Measurements from ENCODE around the gene LHFPL2.

The LHFPL2 gene

GRCh38 chr5:78587081-78587774, 61.3 kb downstream of the LHFPL2 start:
- peak; percentile 37 for DNase-seq (ENCODE audit: extremely low read depth, low read depth)
- no peak for TF ChIP-seq CTCF (IDR thresholded peaks at IDR 0.05; ENCODE audit: low read depth, low read length)

DNA sequence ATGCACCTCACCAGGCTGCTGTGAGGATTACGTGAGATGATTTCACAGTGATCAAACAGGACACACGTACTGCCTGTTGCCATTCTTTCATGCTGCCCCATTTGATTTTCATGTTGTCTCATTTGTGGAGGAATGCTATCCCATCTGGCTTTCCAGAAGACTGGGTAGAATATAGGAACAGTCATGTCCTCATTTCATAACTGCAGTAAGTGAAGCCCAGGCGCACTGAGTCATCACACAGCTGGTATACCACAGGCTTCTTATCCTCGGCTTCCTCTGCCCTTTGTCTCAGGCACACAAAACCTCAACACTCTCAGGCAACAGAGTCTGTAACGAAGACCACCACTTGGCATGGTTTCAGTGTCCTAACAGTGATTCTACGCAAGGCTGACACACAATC, 62.3 kb downstream of the LHFPL2 start:
- no peak for TF ChIP-seq CTCF (IDR thresholded peaks at IDR 0.05; ENCODE audit: low read depth, low read length)
- peak; percentile 90 for DNase-seq (ENCODE audit: extremely low read depth, low read depth)

DNA sequence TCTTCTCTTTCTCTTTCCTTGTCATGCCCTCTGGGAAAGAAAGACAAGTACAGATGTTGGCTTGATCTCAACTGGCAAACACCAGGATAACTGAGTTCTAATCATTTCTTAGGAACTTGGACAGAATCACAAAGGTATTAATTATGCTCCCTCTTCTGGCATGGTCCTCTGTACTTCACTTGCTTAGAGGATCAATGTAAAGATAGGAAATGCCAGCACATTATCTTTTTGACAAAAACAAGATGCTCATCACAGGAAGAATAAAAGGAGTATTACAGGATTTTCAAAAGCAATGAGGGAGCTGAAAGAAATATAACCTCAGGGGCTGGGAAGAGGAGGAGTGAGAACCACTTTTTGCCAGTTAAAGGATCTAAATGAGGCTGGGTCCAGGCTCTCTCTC, 70.6 kb downstream of the LHFPL2 start:
- no peak for DNase-seq (ENCODE audit: extremely low read depth, low read depth)
- TF ChIP-seq CTCF (IDR thresholded peaks at IDR 0.05; ENCODE audit: low read depth, low read length), result no peak

GRCh38 chr5:78577071-78577807, 71.3 kb downstream of the LHFPL2 start:
- TF ChIP-seq CTCF (IDR thresholded peaks at IDR 0.05; ENCODE audit: low read depth, low read length), result no peak
- no peak for DNase-seq (ENCODE audit: extremely low read depth, low read depth)

DNA sequence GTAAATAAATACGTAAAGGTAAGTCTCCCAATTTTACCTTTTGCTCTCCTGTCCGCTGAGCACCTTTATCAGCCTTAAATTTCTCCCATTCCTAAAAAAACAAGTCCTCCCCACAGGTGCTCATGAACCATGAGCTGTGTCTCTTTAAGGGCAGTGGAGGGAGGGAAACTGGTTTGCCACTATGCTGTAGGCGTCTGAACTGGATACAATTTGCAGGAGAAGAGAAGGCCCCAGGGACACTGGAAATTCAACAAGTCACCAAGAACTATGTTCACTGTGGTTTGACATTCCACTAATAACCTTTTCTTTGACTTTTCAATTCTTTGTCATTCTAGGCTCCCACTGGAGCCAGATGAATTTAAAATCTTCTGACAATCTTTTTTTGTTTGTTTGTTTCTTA, 72.2 kb downstream of the LHFPL2 start:
- DNase-seq (ENCODE audit: extremely low read depth, low read depth), result no peak
- no peak for TF ChIP-seq CTCF (IDR thresholded peaks at IDR 0.05; ENCODE audit: low read depth, low read length)

GRCh38 chr5:78574731-78575161, 73.8 kb downstream of the LHFPL2 start:
- TF ChIP-seq CTCF (IDR thresholded peaks at IDR 0.05; ENCODE audit: low read depth, low read length), result no peak
- no peak for DNase-seq (ENCODE audit: extremely low read depth, low read depth)

GRCh38 chr5:78574131-78574673, 74.4 kb downstream of the LHFPL2 start:
- no peak for TF ChIP-seq CTCF (IDR thresholded peaks at IDR 0.05; ENCODE audit: low read depth, low read length)
- DNase-seq (ENCODE audit: extremely low read depth, low read depth), result no peak
